Suprapubic skin (tissue), 4 donors: Measurements from ENCODE around the gene NR3C2. TPM values are rescaled to one million over a fixed set of nuclear protein-coding genes. Genes with fewer than 3 reads are reported as not detected.

Experiments
- DNase-seq, 2 donors: peaks; one replicate each; pipeline ENCODE4 v3.0.0-alpha.2; 2019; ENCODE audit warnings: low spot score in 2 of 2
- H3K27ac ChIP-seq: fragments of 200-600 bp; sonication (generic); one replicate; pipeline ENCODE4 v1.5.1; 2019
- H3K27me3 ChIP-seq: fragments of 200-600 bp; sonication (generic); one replicate; pipeline ENCODE4 v1.5.1; 2019
- H3K36me3 ChIP-seq: fragments of 200-600 bp; sonication (generic); one replicate; pipeline ENCODE4 v1.5.1; 2019
- H3K4me1 ChIP-seq: fragments of 200-600 bp; sonication (generic); one replicate; pipeline ENCODE4 v1.5.1; 2019
- H3K4me3 ChIP-seq: fragments of 200-600 bp; sonication (generic); one replicate; pipeline ENCODE4 v1.5.1; 2019; ENCODE audit warnings: mild to moderate bottlenecking
- H3K9me3 ChIP-seq: fragments of 200-600 bp; sonication (generic); one replicate; pipeline ENCODE4 v1.5.1; 2019
- CTCF ChIP-seq, 2 donors: fragments of 200-600 bp in 1 of 2; fragments of 450-650 bp in 1 of 2; sonication (generic) in 1 of 2; IDR thresholded peaks; one replicate each; pipeline ENCODE4 v1.5.1; 2016 to 2019; ENCODE audit warnings: antibody characterized with exemption in 2 of 2, mild to moderate bottlenecking in 1 of 2, moderate library complexity in 1 of 2
- EP300 ChIP-seq: sonication (generic); formaldehyde crosslinking; IDR thresholded peaks from one replicate; pipeline ENCODE4 v1.6.1; 2017; ENCODE audit warnings: antibody characterized with exemption
- POLR2A ChIP-seq, 2 donors: fragments of 450-650 bp; IDR thresholded peaks; one replicate each; pipeline ENCODE4 v1.6.1; 2017; ENCODE audit warnings: antibody characterized with exemption in 2 of 2, mild to moderate bottlenecking in 2 of 2, moderate library complexity in 2 of 2
- POLR2AphosphoS5 ChIP-seq, 3 donors: sonication (generic); formaldehyde crosslinking; IDR thresholded peaks; one replicate each; pipeline ENCODE4 v1.6.1; 2017; ENCODE audit warnings: antibody characterized with exemption in 3 of 3
- WGBS: methylation state at CpG from one replicate; pipeline ENCODE4 v1.1.5; 2018; 5-methylcytosine and 5-hydroxymethylcytosine counted together
- total RNA-seq, 4 donors: library from RNA; depleted of rRNA; stranded (reverse); fragments of >200 nt; gene quantifications; one replicate each; pipeline ENCODE4 v1.1.0, GENCODE V29; 2016

Gene NR3C2
- total RNA-seq, 4 donors from 2014 or later, result 7.3 to 12.1 (median 11.0) TPM

GRCh38 chr4:148454835-148455234 lies 12.6 kb upstream of the NR3C2 start:
- no peak for DNase-seq
- H3K4me3 ChIP-seq, result no peak overlapping the region
- H3K27me3 ChIP-seq, result no peaks in the 10 kb centered on the region
- H3K9me3 ChIP-seq, result no peaks in the 10 kb centered on the region
- no peak for TF ChIP-seq EP300
- TF ChIP-seq CTCF (IDR thresholded peaks at IDR 0.05), result no peak
- no peak for TF ChIP-seq POLR2A (IDR thresholded peaks at IDR 0.05)
- no peak for TF ChIP-seq POLR2AphosphoS5 (IDR thresholded peaks at IDR 0.05)
- no peaks in the 10 kb centered on the region for H3K4me1 ChIP-seq
- no peak overlapping the region for H3K27ac ChIP-seq
- no peaks in the 10 kb centered on the region for H3K36me3 ChIP-seq

GRCh38 chr4:148453833-148454232 lies 11.6 kb upstream of the NR3C2 start:
- no peak for DNase-seq
- no peak overlapping the region for H3K27ac ChIP-seq
- H3K9me3 ChIP-seq, result no peaks in the 10 kb centered on the region
- no peak overlapping the region for H3K4me3 ChIP-seq
- no peaks in the 10 kb centered on the region for H3K36me3 ChIP-seq
- TF ChIP-seq EP300 (no peak), POLR2AphosphoS5 (IDR thresholded peaks at IDR 0.05) (no peak), CTCF (IDR thresholded peaks at IDR 0.05) (no peak), POLR2A (IDR thresholded peaks at IDR 0.05) (no peak)
- H3K27me3 ChIP-seq, result no peaks in the 10 kb centered on the region
- 78% methylated on average over 4 of the region's 4 CpGs for WGBS
- H3K4me1 ChIP-seq, result no peaks in the 10 kb centered on the region

- no peaks in the 10 kb centered on the region for H3K4me1 ChIP-seq
- no peak overlapping the region for H3K27ac ChIP-seq
- H3K36me3 ChIP-seq, result no peaks in the 10 kb centered on the region
- no peaks in the 10 kb centered on the region for H3K9me3 ChIP-seq
- TF ChIP-seq CTCF (IDR thresholded peaks at IDR 0.05) (no peak), POLR2A (IDR thresholded peaks at IDR 0.05) (no peak), EP300 (no peak), POLR2AphosphoS5 (IDR thresholded peaks at IDR 0.05) (no peak)
- no peak overlapping the region for H3K4me3 ChIP-seq
- no peak for DNase-seq
- H3K27me3 ChIP-seq, result no peaks in the 10 kb centered on the region
- WGBS, result 94% methylated on average over 1 of the region's 1 CpG
Measured at GRCh38 chr4:148452970-148453369, 10.8 kb upstream of the NR3C2 start.

GRCh38 chr4:148449921-148450320 lies 7.7 kb upstream of the NR3C2 start:
- DNase-seq, result no peak
- Histone ChIP-seq H3K4me1 (peaks cover 15% of the 10 kb centered on the region), H3K36me3 (no peaks in the 10 kb centered on the region), H3K27me3 (no peaks in the 10 kb centered on the region), H3K4me3 (no peak overlapping the region), H3K9me3 (no peaks in the 10 kb centered on the region), H3K27ac (no peak overlapping the region)
- no peak for TF ChIP-seq POLR2A (IDR thresholded peaks at IDR 0.05)
- no peak for TF ChIP-seq CTCF (IDR thresholded peaks at IDR 0.05)
- no peak for TF ChIP-seq POLR2AphosphoS5 (IDR thresholded peaks at IDR 0.05)
- TF ChIP-seq EP300, result no peak
- 84% methylated on average over 2 of the region's 2 CpGs for WGBS

- Histone ChIP-seq H3K9me3 (no peaks in the 10 kb centered on the region), H3K27me3 (no peaks in the 10 kb centered on the region), H3K27ac (no peak overlapping the region), H3K4me3 (no peak overlapping the region), H3K4me1 (peaks cover 31% of the 10 kb centered on the region), H3K36me3 (no peaks in the 10 kb centered on the region)
- TF ChIP-seq CTCF (IDR thresholded peaks at IDR 0.05) (no peak), POLR2A (IDR thresholded peaks at IDR 0.05) (no peak), POLR2AphosphoS5 (IDR thresholded peaks at IDR 0.05) (no peak), EP300 (no peak)
- no peak for DNase-seq
Measured at GRCh38 chr4:148448141-148448540, 5.9 kb upstream of the NR3C2 start.
